ENCODE measurements around the gene ACP3. TPM values are rescaled to one million over a fixed set of nuclear protein-coding genes. Genes with fewer than 3 reads are reported as not detected.
"Not testable (repeated sequence)": the region's sequence is repeated elsewhere in the genome, so short reads cannot be mapped to it uniquely, and the experiment has no call there.

ACP3 gene
- total RNA-seq, 1 experiment from 2014 or later: not detected

DNA sequence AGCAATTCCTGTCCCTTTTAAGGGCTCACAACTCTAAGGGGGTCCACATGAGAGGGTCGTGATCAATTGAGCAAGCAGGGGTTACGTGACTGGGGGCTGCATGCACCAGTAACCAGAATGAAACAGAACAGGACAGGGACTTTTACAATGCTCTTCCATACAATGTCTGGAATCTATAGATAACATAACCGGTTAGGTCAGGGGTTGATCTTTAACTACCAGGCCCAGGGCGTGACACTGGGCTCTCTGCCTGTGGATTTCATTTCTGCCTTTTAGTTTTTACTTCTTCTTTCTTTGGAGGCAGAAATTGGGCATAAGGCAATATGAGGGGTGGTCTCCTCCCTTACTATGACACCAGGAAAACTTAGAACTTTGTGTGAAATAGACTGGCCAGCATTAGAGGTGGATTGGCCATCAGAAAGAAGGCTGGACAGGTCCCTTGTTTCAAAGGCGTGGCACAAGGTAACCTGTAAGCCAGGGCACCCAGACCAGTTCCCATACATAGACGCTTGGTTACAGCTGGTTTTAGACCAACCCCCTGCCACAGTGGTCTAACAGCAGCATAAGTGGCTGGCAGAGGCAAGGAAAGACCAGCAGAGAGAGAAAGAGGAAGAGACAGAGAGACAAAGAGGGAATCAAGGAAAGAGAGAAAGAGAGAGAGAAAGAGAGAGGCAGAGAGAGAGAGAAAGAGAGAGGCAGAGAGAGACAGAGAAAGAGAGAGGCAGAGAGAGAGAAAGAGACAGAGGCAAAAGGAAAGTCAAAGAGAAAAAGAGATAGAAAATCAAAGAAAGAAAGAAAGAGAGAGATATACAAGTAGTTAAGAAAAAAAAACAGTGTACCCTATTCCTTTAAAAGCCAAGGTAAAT lies 13.6 kb upstream of the ACP3 start:
- not testable (repeated sequence) for H3K36me3 ChIP-seq, H3K4me3 ChIP-seq, H3K27me3 ChIP-seq, DNase-seq, H3K9me3 ChIP-seq

GRCh38 chr3:132304351-132304750 lies 12.9 kb upstream of the ACP3 start:
- not testable (repeated sequence) for H3K4me3 ChIP-seq, H3K9me3 ChIP-seq, H3K36me3 ChIP-seq, DNase-seq, H3K27me3 ChIP-seq

- not testable (repeated sequence) for H3K27me3 ChIP-seq, H3K9me3 ChIP-seq, H3K36me3 ChIP-seq, DNase-seq, H3K4me3 ChIP-seq
Measured at GRCh38 chr3:132310057-132310456, 7.2 kb upstream of the ACP3 start.

GRCh38 chr3:132311316-132311715 lies 5.9 kb upstream of the ACP3 start:
- DNase-seq: no peak
- H3K4me3 ChIP-seq: no peak overlapping the region
- no peaks in the 10 kb centered on the region for H3K36me3 ChIP-seq
- H3K27me3 ChIP-seq: no peaks in the 10 kb centered on the region
- no peaks in the 10 kb centered on the region; the same call in 1 of the 2 replicates for H3K9me3 ChIP-seq

DNA sequence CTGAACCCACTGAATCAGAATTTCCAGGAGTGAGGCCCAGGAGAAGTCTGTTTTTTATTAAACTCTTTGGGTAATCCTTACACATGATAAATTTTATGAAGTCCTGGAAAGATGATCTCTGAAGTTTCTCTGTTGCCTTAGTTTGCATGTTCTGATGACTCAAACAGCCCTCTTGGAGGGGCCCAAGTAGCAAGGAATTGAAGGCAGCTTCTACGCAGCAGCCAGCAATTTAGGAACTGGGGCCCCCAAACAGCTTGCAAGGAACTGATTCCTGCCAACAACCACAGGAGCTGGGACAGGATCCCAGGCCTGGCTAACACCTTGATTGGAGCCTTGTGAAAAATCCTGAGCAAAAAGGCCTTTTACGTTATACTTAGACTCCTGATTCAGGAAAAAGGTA lies 5.4 kb upstream of the ACP3 start:
- no peak overlapping the region for H3K4me3 ChIP-seq
- peak; percentile 11 for DNase-seq

DNA sequence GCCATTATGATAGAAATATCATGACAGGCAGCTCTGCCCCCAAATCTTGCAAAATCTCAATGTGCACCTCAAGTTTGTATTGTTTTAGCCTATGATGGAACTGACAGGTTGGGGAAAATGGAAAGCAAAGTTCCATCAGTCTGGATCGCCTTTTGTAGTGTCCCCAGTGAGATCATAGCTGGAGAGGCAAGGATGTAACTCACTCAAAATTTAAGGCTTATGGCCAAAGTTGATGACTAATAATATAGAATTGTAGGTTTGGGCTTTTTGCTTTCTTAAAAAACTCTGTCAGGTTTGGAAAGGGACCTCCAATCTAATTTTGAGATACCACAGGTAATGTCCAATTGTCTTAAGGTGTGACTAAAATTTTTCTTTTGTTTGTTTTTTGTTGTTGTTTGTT lies 1.4 kb upstream of the ACP3 start:
- DNase-seq: peak; percentile 10
- H3K4me3 ChIP-seq: no peak overlapping the region
- no peaks in the 10 kb centered on the region for H3K36me3 ChIP-seq
- H3K9me3 ChIP-seq: no peaks in the 10 kb centered on the region; the same call in 1 of the 2 replicates
- H3K27me3 ChIP-seq: no peaks in the 10 kb centered on the region

More for the DNA sequence above, 5.4 kb upstream of the ACP3 start:
- Histone ChIP-seq H3K27me3 (no peaks in the 10 kb centered on the region), H3K9me3 (no peaks in the 10 kb centered on the region; the same call in 1 of the 2 replicates), H3K36me3 (no peaks in the 10 kb centered on the region)

- H3K4me3 ChIP-seq: no peak overlapping the region
- no peaks in the 10 kb centered on the region for H3K36me3 ChIP-seq
Measured at GRCh38 chr3:132318451-132318850, 1.2 kb downstream of the ACP3 start.

GRCh38 chr3:132321304-132321703 lies 4.1 kb downstream of the ACP3 start:
- H3K9me3 ChIP-seq: no peaks in the 10 kb centered on the region
- H3K4me3 ChIP-seq: no peak overlapping the region
- H3K27me3 ChIP-seq: peaks cover 1% of the 10 kb centered on the region; the same call in 1 of the 2 replicates
- no peaks in the 10 kb centered on the region for H3K36me3 ChIP-seq
- no peak for DNase-seq

More at GRCh38 chr3:132318451-132318850, 1.2 kb downstream of the ACP3 start:
- no peaks in the 10 kb centered on the region; the same call in 1 of the 2 replicates for H3K9me3 ChIP-seq
- no peak for DNase-seq
- no peaks in the 10 kb centered on the region for H3K27me3 ChIP-seq

- Histone ChIP-seq H3K27me3 (peaks cover 4% of the 10 kb centered on the region), H3K4me3 (no peak overlapping the region), H3K36me3 (no peaks in the 10 kb centered on the region), H3K9me3 (no peaks in the 10 kb centered on the region)
- no peak for DNase-seq
Measured at GRCh38 chr3:132325103-132325606, 7.9 kb downstream of the ACP3 start.

GRCh38 chr3:132325634-132326033 lies 8.4 kb downstream of the ACP3 start:
- no peak for DNase-seq
- peaks cover 4% of the 10 kb centered on the region for H3K27me3 ChIP-seq
- no peaks in the 10 kb centered on the region for H3K36me3 ChIP-seq
- no peaks in the 10 kb centered on the region for H3K9me3 ChIP-seq
- H3K4me3 ChIP-seq: no peak overlapping the region

- Histone ChIP-seq H3K27me3 (peaks cover 4% of the 10 kb centered on the region), H3K9me3 (no peaks in the 10 kb centered on the region), H3K36me3 (no peaks in the 10 kb centered on the region), H3K4me3 (no peak overlapping the region)
- DNase-seq: no peak
Measured at GRCh38 chr3:132326251-132326650, 9.0 kb downstream of the ACP3 start.

DNA sequence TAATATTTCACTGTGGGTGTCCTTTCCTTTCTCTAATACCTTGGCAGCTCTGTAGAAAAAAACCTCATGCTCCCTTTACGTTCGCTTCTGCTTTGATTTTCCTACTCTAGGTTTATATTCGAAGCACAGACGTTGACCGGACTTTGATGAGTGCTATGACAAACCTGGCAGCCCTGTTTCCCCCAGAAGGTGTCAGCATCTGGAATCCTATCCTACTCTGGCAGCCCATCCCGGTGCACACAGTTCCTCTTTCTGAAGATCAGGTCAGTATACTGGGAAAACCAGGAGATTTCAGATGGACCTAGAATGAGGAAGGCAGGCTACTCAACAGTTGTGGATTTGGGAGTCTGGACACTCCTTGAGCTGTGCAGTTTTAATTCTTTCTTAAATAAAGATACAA lies 14.9 kb downstream of the ACP3 start:
- Histone ChIP-seq H3K9me3 (no peaks in the 10 kb centered on the region), H3K4me3 (no peak overlapping the region), H3K27me3 (no peaks in the 10 kb centered on the region; the same call in 1 of the 2 replicates), H3K36me3 (no peaks in the 10 kb centered on the region)
- DNase-seq: no peak

GRCh38 chr3:132332508-132332907 lies 15.3 kb downstream of the ACP3 start:
- Histone ChIP-seq H3K36me3 (no peaks in the 10 kb centered on the region), H3K4me3 (no peak overlapping the region), H3K9me3 (no peaks in the 10 kb centered on the region), H3K27me3 (no peaks in the 10 kb centered on the region; the same call in 1 of the 2 replicates)
- no peak for DNase-seq

- no peak for DNase-seq
- H3K9me3 ChIP-seq: no peaks in the 10 kb centered on the region
- H3K36me3 ChIP-seq: no peaks in the 10 kb centered on the region
- no peak overlapping the region for H3K4me3 ChIP-seq
- no peaks in the 10 kb centered on the region for H3K27me3 ChIP-seq
Measured at GRCh38 chr3:132341746-132342145, 24.5 kb downstream of the ACP3 start.

- Histone ChIP-seq H3K27me3 (no peaks in the 10 kb centered on the region), H3K4me3 (no peak overlapping the region), H3K36me3 (no peaks in the 10 kb centered on the region), H3K9me3 (no peaks in the 10 kb centered on the region)
- no peak for DNase-seq
Measured at GRCh38 chr3:132342183-132342582, 25.0 kb downstream of the ACP3 start.

GRCh38 chr3:132342610-132343009 lies 25.4 kb downstream of the ACP3 start:
- Histone ChIP-seq H3K36me3 (no peaks in the 10 kb centered on the region), H3K27me3 (no peaks in the 10 kb centered on the region), H3K4me3 (no peak overlapping the region), H3K9me3 (no peaks in the 10 kb centered on the region)
- no peak for DNase-seq

DNA sequence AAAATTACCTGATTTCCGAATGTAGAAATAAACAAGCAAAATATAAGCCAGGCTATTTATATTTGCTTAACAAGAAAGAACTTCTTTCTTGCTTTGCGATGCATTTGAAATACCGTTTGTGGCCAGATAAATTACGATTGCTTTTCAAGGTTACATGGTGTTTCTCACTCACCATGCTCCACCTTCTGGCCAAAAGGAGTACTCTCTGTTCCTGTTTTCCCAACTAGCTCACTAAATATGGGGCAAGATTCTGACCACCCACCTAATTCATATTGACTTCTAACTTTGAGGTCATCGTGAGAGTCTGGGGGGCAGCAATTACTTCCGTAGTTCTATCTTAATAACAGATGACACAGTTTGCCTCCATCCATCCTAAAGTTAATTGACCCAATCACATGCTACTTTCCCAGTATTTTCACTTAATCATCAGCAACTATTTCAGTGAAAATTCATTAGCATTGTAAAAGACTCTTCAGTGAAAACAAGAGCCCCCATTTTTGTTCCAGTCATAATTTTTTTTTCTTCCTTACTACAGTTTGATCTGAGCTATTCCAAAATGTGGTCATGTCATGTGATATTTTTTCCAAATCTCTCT lies 25.9 kb downstream of the ACP3 start:
- Histone ChIP-seq H3K4me3 (no peak overlapping the region), H3K36me3 (no peaks in the 10 kb centered on the region), H3K27me3 (no peaks in the 10 kb centered on the region), H3K9me3 (no peaks in the 10 kb centered on the region)
- peak; percentile 13 for DNase-seq
